DOHH2 (cell line): Measurements from ENCODE around the gene TGFBR3L.

Experiments
- H3F3A ChIP-seq: fragments of 200-600 bp; sonication (generic), shearing (Covaris generic); 2 replicates; pipeline ENCODE4 v1.6.0; 2016; ENCODE audit warnings: antibody characterized with exemption, mild to moderate bottlenecking; ENCODE audit not compliant: control insufficient read depth, insufficient read depth
- H3K27ac ChIP-seq: fragments of 200-600 bp; sonication (generic); 2 replicates; pipeline ENCODE4 v1.5.1; 2014; ENCODE audit warnings: low read depth, mild to moderate bottlenecking, low read length, moderate library complexity
- H3K27me3 ChIP-seq: fragments of 200-600 bp; sonication (generic); 2 replicates; pipeline ENCODE4 v1.6.1; 2014; ENCODE audit warnings: mild to moderate bottlenecking, low read length, mixed read lengths; ENCODE audit not compliant: control insufficient read depth
- H3K36me3 ChIP-seq: fragments of 200-600 bp; sonication (generic); 2 replicates; pipeline ENCODE4 v1.6.1; 2014; ENCODE audit warnings: mild to moderate bottlenecking, low read length, moderate library complexity, mixed read lengths; ENCODE audit not compliant: control insufficient read depth
- H3K4me1 ChIP-seq: fragments of 200-600 bp; sonication (generic); 2 replicates; pipeline ENCODE4 v1.6.1; 2014; ENCODE audit warnings: mild to moderate bottlenecking, low read length, mixed read lengths; ENCODE audit not compliant: control insufficient read depth
- H3K4me2 ChIP-seq: fragments of 200-600 bp; sonication (generic); 2 replicates; pipeline ENCODE4 v1.6.0; 2014; ENCODE audit warnings: mild to moderate bottlenecking, low read length, moderate library complexity
- H3K4me3 ChIP-seq: fragments of 200-600 bp; sonication (generic); 2 replicates; pipeline ENCODE4 v1.5.1; 2014; ENCODE audit warnings: mild to moderate bottlenecking, low read length, mixed read lengths
- H3K79me2 ChIP-seq: fragments of 200-600 bp; sonication (generic); 2 replicates; pipeline ENCODE4 v1.6.1; 2014; ENCODE audit warnings: mild to moderate bottlenecking, low read length, mixed read lengths; ENCODE audit not compliant: control insufficient read depth
- H3K9me2 ChIP-seq: fragments of 200-600 bp; sonication (generic); replicated peaks from 2 replicates; pipeline ENCODE4 v1.6.1; 2014; ENCODE audit warnings: mild to moderate bottlenecking, low read length, mixed read lengths; ENCODE audit not compliant: control insufficient read depth
- H3K9me3 ChIP-seq: fragments of 200-600 bp; sonication (generic); 2 replicates; pipeline ENCODE4 v1.6.1; 2014; ENCODE audit warnings: antibody characterized with exemption, low read length, mixed read lengths; ENCODE audit not compliant: control insufficient read depth, insufficient read depth
- H4K20me1 ChIP-seq: fragments of 200-600 bp; sonication (generic); 2 replicates; pipeline ENCODE4 v1.6.0; 2014; ENCODE audit warnings: low read depth, mild to moderate bottlenecking, antibody characterized with exemption, low read length, moderate library complexity; ENCODE audit not compliant: control insufficient read depth, insufficient read depth
- CTCF ChIP-seq: fragments of 200-600 bp; sonication (generic); IDR thresholded peaks from one replicate; pipeline ENCODE4 v1.5.1; 2014; ENCODE audit warnings: antibody characterized with exemption, mild to moderate bottlenecking, low read depth, low read length; ENCODE audit not compliant: poor library complexity, severe bottlenecking
- EZH2phosphoT487 ChIP-seq: fragments of 200-600 bp; sonication (generic); IDR thresholded peaks from 2 replicates; pipeline ENCODE4 v1.6.1; 2017; ENCODE audit warnings: borderline replicate concordance, mild to moderate bottlenecking, antibody characterized with exemption, low read length, moderate library complexity, mixed read lengths

Gene TGFBR3L

GRCh38 chr19:7921302-7921966 lies 6.8 kb downstream of the TGFBR3L start:
- H3K79me2 ChIP-seq = no peaks in the 10 kb centered on the region
- peaks cover 48% of the 10 kb centered on the region for H3K4me1 ChIP-seq
- H3K4me3 ChIP-seq = peak overlapping the region; percentile 82
- H3K9me2 ChIP-seq = no peaks in the 10 kb centered on the region
- no peak overlapping the region for H3K27ac ChIP-seq
- H3K27me3 ChIP-seq = peaks cover 27% of the 10 kb centered on the region
- TF ChIP-seq EZH2phosphoT487 (no peak), CTCF (no peak)
- H3K4me2 ChIP-seq = peak overlapping the region; percentile 97
- H3K9me3 ChIP-seq = no peaks in the 10 kb centered on the region
- peaks cover 5% of the 10 kb centered on the region; the same call in 1 of the 2 replicates for H3F3A ChIP-seq
- H4K20me1 ChIP-seq = peaks cover 5% of the 10 kb centered on the region; the same call in 1 of the 2 replicates
- H3K36me3 ChIP-seq = peaks cover 4% of the 10 kb centered on the region

- no peak for TF ChIP-seq EZH2phosphoT487
- no peak for TF ChIP-seq CTCF
- H3K9me3 ChIP-seq = no peaks in the 10 kb centered on the region
- peaks cover 10% of the 10 kb centered on the region; the same call in 1 of the 2 replicates for H4K20me1 ChIP-seq
- peaks cover 7% of the 10 kb centered on the region for H3K36me3 ChIP-seq
- peaks cover 8% of the 10 kb centered on the region; the same call in 1 of the 2 replicates for H3F3A ChIP-seq
- H3K4me2 ChIP-seq = no peak overlapping the region
- H3K9me2 ChIP-seq = no peaks in the 10 kb centered on the region
- no peak overlapping the region for H3K27ac ChIP-seq
- peaks cover 20% of the 10 kb centered on the region for H3K27me3 ChIP-seq
- H3K4me1 ChIP-seq = peaks cover 41% of the 10 kb centered on the region
- no peaks in the 10 kb centered on the region for H3K79me2 ChIP-seq
- H3K4me3 ChIP-seq = no peak overlapping the region
Observed at GRCh38 chr19:7921967-7922835, 7.6 kb downstream of the TGFBR3L start.

GRCh38 chr19:7922836-7923195 lies 8.2 kb downstream of the TGFBR3L start:
- Histone ChIP-seq H3K4me2 (no peak overlapping the region), H3K9me3 (no peaks in the 10 kb centered on the region), H3K27me3 (peaks cover 13% of the 10 kb centered on the region), H3K36me3 (peaks cover 8% of the 10 kb centered on the region), H3K79me2 (no peaks in the 10 kb centered on the region), H3K4me1 (peaks cover 35% of the 10 kb centered on the region), H3K9me2 (no peaks in the 10 kb centered on the region), H3K4me3 (no peak overlapping the region), H4K20me1 (peaks cover 10% of the 10 kb centered on the region; the same call in 1 of the 2 replicates), H3F3A (peaks cover 8% of the 10 kb centered on the region; the same call in 1 of the 2 replicates), H3K27ac (no peak overlapping the region)
- TF ChIP-seq CTCF (no peak), EZH2phosphoT487 (no peak)
